Measurements from ENCODE around the gene ANKMY1.
"Not testable (repeated sequence)": the region's sequence is repeated elsewhere in the genome, so short reads cannot be mapped to it uniquely, and the experiment has no call there.

ANKMY1 gene

DNA sequence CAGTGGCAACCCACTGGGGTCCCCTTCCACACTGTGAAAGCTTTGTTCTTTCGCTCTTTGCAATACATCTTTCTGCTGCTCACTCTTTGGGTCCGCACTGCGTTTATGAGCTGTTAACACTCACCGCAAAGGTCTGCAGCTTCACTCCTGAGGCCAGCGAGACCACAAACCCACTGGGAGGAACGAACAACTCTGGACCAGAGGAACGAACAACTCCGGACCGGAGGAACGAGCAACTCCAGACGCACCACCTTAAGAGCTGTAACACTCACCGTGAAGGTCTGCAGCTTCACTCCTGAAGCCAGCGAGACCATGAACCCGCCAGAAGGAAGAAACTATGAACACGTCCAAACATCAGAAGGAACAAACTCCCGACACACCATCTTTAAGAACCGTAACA lies 18.7 kb downstream of the ANKMY1 start:
- DNase-seq = not testable (repeated sequence)

DNA sequence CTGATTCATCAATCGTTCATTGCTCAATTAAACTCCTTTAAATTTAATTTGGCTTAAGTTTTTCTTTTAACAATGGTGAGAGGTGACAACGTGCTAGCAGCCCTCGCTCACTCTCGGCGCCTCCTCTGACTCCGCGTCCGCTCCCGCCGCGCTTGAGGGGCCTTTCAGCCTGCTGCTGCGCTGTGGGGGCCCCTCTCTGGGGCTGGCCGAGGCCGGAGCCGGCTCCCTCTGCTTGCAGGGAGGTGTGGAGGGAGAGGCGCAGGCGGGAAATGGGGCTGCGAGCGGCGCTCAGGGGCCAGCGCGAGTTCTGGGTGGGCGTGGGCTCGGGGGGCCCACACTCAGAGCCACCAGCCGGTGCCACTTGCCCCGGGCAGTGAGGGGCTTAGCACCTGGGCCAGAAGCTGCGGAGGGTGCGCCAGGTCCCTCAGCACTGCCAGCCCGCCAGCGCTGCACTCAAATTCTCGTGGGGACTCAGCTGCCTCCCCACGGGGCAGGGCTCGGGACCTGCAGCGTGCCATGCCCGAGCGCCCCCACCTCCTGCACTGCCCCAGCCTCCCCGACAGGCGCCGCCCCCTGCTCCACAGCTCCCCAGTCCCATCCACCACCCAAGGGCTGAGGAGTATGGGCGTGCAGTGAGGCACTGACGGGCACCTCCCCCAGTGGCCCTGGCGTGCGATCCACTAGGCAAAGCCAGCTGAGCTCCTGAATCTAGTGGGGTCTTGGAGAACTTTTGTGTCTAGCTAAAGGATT lies 19.6 kb downstream of the ANKMY1 start:
- no peak for DNase-seq

DNA sequence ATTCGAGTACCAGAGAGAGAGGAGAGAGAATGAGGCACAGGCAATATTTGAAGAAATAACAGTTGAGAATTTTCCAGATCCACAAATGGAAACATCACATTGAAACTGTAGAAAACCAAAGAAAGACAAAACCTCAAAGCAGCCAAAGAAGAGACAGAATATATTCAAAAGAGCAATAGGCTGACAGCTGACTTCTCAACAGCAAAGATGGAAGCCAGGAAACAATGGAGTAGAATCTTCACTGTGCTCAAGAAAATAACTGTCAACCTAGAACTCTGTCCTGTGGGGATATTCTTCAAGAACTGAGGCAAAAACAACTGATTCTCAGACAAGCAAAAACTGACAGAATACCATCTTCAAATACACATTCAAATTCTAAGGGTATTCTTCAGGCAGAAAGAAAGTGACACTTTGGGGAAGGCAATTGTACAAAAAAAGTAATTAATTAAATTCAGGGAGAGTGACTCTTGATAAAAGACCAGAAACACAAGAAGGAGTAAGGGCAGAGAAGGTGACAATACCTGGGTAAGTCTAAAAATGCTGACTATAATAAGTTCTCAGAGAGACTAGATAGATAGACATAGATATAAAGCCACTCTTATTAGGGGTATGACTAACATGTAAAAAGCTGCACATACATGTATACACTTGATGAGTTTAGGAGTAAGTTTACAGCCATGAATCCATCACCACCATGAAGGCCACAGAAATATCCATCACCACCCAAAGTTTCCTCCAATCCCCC lies 25.6 kb downstream of the ANKMY1 start:
- no peak for DNase-seq

DNA sequence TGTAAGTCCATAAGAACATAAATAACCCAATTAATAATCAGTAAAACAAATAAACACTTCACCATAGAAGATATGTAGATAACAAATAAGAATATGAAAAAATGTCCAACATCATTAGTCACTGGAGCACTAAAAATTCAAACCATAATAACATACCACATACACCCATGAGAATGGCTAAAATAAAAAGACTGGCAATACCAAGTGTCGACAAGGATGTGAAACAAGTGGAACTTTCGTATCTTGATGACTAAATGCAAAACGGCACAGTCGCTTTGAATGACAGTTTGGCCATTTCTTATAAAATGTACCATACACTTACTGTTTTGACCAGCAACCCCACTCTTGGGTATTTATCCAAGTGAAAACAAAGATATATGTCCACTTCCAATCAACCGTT lies 26.8 kb downstream of the ANKMY1 start:
- no peak for DNase-seq

DNA sequence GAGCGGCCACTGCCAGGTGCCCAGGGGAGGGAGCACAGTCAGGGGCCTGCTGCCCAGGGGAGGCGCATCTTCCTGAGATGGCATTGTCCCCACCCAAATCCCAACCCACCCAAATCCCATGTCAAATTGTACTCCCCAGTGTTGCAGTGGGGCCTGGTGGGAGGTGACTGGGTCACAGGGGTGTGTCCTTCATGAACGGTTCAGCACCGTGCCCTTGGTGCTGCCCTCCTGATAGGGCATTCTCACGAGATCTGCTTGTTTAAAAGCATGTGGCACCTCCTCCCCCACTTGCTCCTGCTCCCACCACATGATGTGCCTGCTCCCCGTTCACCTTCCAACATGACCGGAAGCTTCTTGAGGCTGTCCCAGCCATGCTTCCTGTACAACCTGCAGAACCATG lies 27.6 kb downstream of the ANKMY1 start:
- no peak for DNase-seq

DNA sequence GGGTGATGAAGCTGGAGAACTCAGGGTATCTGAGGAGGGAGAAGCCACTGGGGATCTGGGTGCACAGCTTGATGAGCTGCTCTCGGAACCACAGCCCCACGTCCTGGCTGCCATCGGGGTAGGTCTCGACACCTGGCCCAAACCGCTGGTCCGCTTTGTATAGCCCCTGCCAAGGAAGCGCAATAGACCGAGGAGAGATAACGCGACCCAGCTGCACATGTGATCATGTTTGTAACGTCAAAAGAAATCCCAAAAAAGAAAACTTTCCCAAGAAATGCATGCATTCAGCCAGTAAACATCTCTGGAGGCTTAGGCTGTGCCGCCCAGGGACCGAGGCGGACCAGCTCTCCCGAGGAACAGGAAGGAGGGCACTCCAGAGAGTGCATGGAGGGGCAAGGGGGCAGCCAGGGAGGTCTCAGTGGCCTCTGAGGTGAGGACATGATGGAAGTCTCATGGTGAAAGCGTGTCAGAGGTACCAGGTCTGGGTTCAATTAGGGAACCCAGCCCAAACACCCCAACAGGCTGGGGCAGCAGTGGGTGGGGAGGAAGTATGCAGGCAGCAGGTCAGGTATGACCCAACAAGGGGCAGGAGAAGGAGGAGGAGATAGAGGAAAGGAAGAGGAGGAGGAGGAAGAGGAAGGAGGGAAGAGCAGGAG lies 28.3 kb downstream of the ANKMY1 start:
- DNase-seq = no peak

DNA sequence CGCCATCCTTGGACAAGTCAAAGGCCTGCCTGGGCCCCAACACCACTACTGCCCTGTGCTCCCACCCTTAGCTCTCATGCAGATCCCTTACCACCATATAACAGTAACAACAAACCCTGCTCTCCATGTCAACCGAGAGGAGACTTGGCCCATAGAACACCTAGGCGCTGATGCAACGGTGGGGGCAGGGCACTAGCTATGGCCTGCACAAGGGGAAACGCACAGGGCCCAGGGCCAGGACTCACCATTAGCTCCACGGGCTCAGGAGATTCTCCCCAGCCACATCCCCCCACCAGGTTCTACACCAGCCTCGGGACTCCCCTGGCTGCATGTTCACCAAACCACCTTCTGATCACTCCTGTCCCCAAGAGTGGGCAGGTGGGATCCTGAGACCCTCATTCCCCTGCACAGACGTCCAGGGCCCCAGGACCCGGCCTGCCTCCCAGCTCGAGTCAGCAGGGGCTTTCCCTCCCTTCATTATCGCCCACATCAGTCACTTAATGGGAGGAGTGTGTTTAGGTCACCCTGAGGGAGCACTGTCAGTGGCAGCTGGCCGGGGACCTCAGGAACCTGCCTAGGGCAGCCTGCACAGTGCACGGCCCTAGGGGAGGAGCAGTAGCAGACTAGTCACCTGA lies 29.3 kb downstream of the ANKMY1 start:
- DNase-seq = no peak

DNA sequence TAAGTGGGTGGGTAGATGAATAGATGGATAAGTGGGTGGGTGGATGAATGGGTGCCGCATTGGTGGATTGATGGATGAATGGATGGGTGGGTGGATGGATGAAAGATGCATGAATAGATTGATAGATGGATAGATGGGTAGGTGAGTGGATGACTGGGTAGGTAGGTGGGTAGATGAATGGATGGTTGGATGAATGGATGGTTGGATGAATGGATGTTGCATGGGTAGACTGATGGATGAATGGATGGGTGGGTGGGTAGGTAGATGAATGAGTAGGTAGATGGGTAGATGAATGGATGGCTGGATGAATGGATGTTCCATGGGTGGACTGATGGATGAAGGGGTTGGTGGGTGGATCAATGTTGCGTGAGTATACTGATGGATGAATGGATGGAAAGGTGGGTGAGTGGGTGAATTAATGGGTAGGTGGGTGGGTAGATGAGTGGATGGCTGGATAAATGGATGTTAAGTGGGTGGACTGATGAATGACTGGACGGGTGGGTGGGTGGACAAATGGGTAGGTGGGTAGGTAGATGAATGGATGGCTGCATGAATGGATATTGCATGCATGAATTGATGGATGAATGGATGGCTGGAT lies 30.5 kb downstream of the ANKMY1 start:
- DNase-seq = no peak

DNA sequence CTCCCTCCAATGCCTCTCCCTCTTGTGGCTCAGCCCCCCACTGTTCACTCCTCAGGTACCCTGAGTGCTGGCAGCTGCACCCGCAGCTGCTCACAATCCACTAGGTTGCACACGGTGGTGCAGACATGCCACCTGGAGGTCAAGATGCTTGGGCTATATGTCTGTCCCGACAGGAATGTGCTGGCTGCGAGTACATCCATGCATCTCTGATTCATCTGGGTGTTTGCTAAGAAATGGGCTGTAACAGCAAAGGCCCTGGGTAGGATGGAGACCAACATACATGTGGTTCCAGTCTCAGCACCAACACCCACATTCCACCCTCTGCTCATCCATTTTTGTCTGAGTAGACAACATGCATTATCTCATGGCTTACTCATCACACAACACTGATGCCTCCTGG lies 31.3 kb downstream of the ANKMY1 start:
- no peak for DNase-seq

DNA sequence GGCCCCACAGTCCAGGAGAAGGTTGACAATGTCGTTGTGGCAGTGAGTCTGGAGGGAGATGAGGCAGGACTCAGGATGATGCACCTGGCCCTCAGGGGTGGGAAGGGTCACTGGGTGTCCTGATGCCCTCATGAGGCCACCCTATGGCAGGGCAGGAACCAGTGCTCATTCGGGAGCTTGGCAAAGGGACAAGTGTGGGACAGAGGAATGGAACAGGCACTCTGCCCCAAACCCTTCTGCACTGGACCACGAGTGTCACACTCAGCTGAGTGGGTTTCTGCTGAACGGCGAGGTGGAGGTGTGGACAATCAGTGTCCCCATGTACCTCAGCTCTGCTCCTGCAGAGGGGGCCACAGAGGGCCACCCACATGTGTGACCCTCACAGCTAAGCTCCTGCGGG lies 32.0 kb downstream of the ANKMY1 start:
- no peak for DNase-seq

DNA sequence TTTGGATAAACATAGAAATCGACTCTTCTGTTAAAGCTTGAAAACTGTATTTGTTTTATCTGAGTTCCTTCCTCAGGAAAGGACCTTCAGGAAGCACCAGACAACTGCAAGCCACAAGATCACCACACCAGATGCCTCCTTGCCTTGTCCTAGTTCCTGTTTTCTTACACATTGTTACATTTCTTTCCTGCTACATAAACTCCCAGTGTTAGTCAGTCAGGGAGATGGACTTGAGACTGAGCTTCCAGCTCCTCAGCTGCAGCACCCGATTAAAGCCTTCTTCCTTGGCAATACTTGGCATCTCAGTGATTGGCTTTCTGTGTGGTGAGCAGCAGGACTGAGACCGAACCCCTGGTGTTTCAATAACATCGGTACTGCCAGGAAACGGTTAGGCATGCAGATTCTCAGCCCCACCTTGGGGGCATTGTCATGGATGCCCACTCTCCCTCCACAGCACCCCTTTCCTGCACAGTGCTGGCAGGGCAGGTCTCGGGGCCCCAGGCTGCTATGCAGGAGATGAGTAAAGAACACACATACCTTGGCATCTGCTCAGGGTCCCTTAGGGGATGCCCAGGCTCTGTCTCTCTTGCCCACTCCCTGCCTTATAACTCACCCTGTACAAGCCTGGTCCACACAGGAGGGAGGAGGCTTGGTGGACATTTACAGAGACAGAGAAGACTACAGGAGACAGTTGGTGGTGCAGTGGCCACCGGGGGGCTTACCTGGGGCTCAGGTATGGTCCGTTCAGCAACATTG lies 32.6 kb downstream of the ANKMY1 start:
- no peak for DNase-seq

DNA sequence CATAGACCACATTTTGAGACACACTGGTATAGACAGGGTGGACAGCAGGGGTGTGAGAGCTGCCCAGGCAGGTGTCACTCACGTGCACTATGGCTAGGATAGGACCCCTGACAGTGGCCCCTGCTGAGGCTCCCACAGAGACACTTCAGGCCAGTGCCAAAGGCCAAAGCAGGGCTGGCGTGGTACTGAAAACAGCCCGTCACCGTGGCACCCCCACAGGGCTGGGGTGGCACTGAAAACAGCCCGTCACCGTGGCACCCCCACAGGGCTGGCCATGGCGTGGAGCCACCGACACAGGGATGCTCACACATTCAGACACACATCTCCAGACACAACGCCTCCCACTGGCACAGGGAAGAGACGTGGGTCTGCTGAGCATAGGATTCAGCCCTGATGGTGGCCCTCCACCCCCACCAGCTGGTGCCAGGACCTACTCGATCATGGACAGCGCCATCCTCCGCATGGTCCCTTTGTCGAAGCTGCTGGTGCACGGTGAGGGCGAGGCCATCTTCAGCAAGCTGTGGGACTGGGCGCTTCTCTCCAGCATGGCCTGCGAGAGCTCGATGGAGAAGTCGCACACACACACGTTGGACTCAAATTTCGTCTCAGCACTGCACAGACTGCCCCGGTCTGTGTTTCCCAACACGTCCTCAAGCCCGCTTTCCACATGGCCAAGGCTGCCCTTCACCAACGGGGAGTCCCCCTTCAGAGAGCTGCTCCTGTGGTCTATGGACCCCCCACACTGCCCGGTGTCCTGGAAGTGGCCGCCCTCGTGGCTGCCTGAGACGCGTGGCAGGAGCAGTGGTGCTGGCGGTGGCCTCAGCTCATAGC lies 34.1 kb downstream of the ANKMY1 start:
- no peak for DNase-seq

DNA sequence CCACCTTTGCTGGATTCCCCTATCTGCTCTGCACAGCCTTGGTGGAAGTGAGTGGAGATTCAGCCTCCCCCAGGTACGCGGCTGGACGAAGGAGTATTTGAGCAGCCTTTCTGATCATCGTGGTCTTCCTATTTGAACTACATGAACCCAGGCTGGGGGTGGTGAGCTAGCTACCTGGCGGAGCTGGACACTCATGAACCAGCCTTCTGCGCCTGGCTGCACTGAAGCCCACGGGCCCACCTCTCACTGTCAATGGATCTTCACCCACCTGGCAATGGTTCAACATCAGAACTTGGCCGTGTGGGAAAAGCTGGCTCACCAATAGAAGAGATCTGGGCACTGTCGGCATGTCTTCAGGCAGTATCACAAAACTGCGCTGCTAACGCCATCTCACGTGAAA lies 35.4 kb downstream of the ANKMY1 start:
- DNase-seq = no peak

DNA sequence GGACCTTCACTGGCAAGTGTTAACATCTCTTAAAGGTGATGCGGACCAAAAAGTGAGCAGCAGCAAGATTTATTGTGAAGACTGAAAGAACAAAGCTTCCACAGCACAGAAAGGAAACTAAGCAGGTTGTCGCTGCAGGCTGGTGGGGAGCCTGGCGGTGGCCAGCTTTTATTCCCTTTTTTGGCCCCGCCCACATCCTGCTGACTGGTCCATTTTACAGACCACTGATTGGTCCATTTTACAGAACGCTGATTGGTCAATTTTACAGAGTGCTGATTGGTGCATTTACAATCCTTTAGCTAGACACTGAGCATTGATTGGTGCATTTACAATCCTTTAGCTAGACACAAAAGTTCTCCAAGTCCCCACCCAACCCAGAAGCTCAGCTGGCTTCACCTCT lies 35.9 kb downstream of the ANKMY1 start:
- not testable (repeated sequence) for DNase-seq

DNA sequence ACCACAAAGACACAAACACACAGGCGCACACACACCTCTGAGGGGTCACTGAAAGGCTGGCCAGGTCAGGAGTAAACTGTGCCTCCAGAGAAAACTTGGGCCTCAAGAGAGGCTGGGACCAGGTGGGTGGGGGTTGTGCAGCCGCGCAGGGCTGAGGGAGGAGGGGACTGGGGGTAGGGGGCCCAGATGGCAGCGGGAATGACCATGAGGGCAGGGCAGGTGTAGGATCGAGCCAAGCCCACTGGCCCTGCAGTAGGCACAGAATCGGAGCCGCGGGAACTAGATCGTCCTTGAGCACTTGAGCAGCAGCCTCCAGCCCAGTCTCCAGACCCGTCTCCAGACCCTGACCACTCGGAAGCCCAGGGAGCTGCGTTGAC lies 36.8 kb downstream of the ANKMY1 start:
- no peak for DNase-seq

DNA sequence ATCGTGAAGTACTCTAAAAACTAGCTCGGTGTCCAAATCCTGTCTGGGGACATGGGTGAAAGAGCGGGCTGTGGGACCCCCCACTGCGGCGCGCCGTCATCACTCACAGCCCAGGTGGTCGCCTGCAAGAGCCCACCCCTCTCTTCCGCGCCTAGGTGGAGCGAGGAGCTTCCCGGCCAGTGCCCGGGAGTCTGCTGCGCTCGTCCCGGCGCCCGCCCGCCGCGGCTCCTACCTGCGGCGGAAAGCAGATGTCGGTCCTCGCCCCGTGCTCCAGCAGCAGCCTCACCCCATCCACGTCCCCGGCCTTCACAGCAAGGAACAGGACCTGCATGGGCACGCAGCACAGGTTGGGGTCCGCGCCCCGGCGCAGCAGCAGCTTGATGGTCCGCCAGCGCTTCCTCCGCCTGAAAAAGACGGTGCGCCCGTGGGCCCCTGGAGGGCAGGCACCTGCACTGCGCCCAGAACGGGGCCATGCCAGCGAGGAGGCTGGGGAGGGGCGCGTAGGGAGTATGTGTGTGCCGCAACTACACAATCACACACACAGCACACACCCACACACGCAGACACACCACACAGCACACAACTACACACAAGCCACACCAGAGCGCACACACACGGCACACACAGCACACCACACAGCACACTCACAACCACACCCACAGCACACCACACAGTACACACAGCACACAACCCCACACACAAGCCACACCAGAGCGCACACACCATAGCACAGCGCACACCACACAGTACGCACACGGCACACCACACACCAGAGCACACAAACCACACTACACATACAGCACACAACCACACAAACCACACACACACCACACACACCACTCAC lies 37.4 kb downstream of the ANKMY1 start:
- no peak for DNase-seq

DNA sequence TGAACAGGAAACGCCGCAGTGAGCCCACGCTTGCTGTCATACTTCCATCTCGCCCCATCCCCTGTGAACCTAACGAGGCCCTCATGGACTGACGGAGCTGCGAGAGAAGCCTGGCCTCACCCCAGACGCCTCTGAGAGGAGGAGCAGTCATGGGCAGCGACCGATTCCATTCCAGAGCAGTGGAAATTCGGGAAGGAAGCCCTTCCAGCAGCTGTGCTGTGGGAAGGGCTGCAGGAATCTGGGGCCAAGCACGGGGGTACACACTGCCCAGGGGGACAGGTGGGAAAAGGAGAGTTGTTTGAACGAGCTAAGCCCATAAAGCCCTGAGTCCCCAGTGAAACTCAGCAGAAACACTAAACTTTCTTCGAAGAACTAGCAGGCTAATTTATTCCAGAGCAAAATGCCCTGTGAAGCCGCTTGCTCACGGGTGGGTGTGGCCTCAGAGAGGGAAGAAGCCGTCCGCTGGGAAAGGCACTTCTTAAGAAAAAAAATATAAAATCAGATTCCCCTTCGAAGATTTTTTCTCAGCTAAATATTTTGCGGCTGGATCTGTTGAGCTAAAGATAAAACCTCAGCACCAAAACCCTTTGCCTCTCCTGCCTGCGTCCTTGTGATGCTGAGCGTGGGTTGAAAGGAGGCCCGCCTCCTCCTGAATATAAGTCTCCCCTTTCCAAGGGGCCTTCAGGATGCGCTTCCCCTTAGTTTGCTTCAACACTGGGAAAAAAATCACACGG lies 38.2 kb downstream of the ANKMY1 start:
- DNase-seq = peak; percentile 11

DNA sequence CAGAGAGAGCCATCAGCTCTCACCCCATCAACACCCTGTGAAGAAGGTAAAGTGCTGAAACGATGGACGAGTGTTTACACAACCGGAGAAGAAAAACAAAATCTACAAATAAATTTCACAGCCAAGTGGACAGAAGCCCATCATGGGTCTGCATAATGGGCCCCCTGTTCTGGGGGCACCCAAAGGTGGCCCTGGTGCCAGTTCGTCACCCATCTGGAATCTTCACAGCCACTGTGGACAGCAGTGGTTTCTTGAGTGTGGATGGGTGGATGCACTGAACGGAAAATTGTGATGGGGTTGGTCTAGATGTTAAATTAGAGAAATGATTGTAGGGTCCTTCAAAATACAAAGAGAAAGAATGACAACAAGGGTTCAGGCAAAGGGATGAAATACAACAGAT lies 38.8 kb downstream of the ANKMY1 start:
- no peak for DNase-seq

DNA sequence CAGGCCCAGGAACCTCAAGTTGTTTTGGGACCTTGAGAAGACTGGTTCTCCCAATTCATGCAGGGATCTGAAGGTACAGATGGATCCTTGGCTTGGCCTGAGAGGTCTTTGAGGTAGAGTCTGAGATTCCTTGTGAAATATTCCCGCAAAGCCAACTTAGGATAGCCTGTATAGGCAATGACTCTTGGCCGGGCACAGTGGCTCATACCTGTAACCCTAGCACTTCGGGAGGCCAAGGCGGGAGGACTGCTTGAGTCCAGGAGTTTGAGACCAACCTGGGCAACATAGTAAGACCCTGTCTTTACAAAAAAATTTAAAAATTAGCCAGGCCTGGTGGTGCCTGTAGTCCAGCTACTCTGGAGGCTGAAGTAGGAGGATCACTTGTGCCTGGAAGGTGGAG lies 40.4 kb downstream of the ANKMY1 start:
- DNase-seq = no peak

DNA sequence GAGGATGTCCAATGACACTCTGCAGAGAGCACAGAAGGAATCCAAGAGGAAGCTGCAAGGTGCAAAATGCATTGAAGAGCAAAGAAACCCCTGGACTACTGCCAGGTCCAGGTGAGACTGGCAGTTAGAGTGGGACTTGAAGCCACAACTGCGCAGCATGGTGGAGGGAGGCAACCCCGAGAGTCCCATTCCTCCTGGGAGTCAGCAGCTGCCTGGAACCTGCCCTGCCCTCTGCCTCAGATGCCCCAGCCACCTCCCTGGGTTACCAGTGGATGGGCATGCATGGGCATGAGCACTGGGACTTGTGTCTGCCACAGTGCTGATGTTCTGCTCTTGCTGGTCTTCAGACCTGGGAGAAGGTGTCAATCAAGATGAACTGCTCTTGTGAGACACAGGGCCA lies 43.2 kb downstream of the ANKMY1 start:
- DNase-seq = no peak

Data from EL (cell line).